Spinal cord (tissue), 10 donors: ENCODE measurements around the gene ARVCF. TPM values are rescaled to one million over a fixed set of nuclear protein-coding genes. Genes with fewer than 3 reads are reported as not detected.

Experiments
- DNase-seq, 6 donors: peaks; one replicate each; pipeline versions ENCODE4 v3.0.0 to v3.0.0-alpha.2; 2013 to 2015; ENCODE audit warnings: low spot score in 6 of 6, low read depth in 4 of 6
- H3K27ac ChIP-seq: one replicate; pipeline ENCODE4 v1.5.1; 2013; ENCODE audit warnings: low read depth, low read length, control low read depth
- H3K27me3 ChIP-seq: one replicate; pipeline ENCODE4 v1.6.1; 2013; ENCODE audit warnings: low read length; ENCODE audit not compliant: control insufficient read depth, insufficient read depth
- H3K36me3 ChIP-seq: one replicate; pipeline ENCODE4 v1.6.1; 2013; ENCODE audit warnings: low read length; ENCODE audit not compliant: control insufficient read depth, insufficient read depth
- H3K4me1 ChIP-seq: one replicate; pipeline ENCODE4 v1.6.1; 2013; ENCODE audit warnings: low read length; ENCODE audit not compliant: control insufficient read depth, insufficient read depth
- H3K4me3 ChIP-seq: one replicate; pipeline ENCODE4 v1.5.1; 2013; ENCODE audit warnings: low read depth, low read length, control low read depth
- H3K9me3 ChIP-seq: one replicate; pipeline ENCODE4 v1.6.1; 2013; ENCODE audit warnings: low read length; ENCODE audit not compliant: control insufficient read depth, insufficient read depth
- WGBS: methylation state at CpG from one replicate; pipeline ENCODE4 v1.1.5; 2013; ENCODE audit warnings: missing lambda C conversion rate; ENCODE audit not compliant: insufficient coverage; 5-methylcytosine and 5-hydroxymethylcytosine counted together
- long read RNA-seq, 4 donors: transcript quantifications; one replicate each; lab custom pipeline, GENCODE V29; 2026
- polyA plus RNA-seq, 2 donors: library from polyadenylated mRNA; unstranded; fragments of 120-200 nt; gene quantifications; one replicate each; pipeline ENCODE4 v1.2.1, GENCODE V29; 2013; ENCODE audit not compliant: insufficient read length in 2 of 2
- total RNA-seq, 2 donors: library from RNA; depleted of rRNA in 1 of 2; stranded (reverse); fragments of 120-200 nt in 1 of 2; fragments of >200 nt in 1 of 2; gene quantifications; one replicate each; pipeline versions ENCODE4 v1.2.3 to v1.2.4, GENCODE V29; 2013 to 2014
- donor health status: healthy.

Gene ARVCF, protein sequence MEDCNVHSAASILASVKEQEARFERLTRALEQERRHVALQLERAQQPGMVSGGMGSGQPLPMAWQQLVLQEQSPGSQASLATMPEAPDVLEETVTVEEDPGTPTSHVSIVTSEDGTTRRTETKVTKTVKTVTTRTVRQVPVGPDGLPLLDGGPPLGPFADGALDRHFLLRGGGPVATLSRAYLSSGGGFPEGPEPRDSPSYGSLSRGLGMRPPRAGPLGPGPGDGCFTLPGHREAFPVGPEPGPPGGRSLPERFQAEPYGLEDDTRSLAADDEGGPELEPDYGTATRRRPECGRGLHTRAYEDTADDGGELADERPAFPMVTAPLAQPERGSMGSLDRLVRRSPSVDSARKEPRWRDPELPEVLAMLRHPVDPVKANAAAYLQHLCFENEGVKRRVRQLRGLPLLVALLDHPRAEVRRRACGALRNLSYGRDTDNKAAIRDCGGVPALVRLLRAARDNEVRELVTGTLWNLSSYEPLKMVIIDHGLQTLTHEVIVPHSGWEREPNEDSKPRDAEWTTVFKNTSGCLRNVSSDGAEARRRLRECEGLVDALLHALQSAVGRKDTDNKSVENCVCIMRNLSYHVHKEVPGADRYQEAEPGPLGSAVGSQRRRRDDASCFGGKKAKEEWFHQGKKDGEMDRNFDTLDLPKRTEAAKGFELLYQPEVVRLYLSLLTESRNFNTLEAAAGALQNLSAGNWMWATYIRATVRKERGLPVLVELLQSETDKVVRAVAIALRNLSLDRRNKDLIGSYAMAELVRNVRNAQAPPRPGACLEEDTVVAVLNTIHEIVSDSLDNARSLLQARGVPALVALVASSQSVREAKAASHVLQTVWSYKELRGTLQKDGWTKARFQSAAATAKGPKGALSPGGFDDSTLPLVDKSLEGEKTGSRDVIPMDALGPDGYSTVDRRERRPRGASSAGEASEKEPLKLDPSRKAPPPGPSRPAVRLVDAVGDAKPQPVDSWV
- 10 to 100 TPM; 43.5 to 47.2 TPM for total RNA-seq
- polyA plus RNA-seq: 100 to 1,000 TPM; 121 to 132 TPM
- long read RNA-seq, donor 1, partial matches to known transcripts: 6 of 10 reads
- long read RNA-seq, donor 1, other reads (novel, unspliced or antisense): 0 of 10 reads
- long read RNA-seq, donor 2: 0 reads
- long read RNA-seq, donor 3, partial matches to known transcripts: 0 of 1 reads
- long read RNA-seq, donor 3, other reads (novel, unspliced or antisense): 0 of 1 reads
- long read RNA-seq, donor 4, partial matches to known transcripts: 0 of 1 reads
- long read RNA-seq, donor 4, other reads (novel, unspliced or antisense): 0 of 1 reads

DNA sequence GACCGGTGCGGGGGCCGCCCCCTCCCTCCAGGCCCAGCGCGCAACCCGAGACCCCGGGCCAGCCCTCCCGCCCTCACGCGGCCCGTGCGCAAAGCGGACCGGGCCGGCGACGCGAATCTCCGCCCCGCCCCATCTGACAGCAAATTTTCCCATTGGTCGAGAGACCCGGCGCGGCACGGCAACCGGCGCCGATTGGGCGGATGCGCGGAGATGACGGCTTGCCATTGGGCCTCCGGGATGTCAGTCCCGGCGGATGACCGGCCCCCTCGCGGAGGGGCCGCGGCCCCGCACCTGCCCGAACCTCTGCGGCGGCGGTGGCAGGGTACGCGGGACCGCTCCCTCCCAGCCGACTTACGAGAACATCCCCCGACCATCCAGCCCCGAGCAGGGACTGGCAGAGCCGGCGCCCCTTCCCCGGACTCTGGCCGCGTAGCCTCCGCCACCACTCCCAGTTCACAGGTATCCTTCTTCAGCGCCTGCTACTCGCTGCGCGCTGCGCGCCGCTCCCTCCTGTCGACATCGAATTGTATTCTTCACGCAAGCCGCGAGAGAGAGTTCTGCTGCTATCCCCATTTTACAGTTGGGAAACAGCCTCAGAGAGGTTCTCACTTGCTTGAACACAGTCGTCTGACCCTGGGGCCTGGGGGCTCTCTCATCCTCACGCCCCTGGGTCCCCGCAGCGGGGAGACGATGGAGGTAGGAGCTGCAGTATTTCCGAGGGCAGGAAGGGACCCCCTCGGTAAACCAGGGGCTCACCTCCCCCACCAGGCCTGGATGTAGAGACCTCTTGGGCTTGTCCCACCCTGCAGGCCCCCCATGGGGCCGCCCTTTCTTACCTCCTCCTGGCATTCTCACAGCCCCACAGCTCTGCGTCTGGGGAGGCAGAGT is at the start of gene ARVCF:
Gene ARVCF (minus strand): TSS at position 90 of the 888 bp plus-strand sequence. CDS start 26,029 bp downstream, outside the sequence.
- Histone ChIP-seq H3K27ac (no peak within 1 kb of the TSS), H3K36me3 (peaks cover 26% of the 10 kb centered on the region), H3K4me3 (peak within 1 kb of the TSS; percentile 58), H3K9me3 (no peaks in the 10 kb centered on the region), H3K27me3 (peaks cover 2% of the 10 kb centered on the region), H3K4me1 (peaks cover 62% of the 10 kb centered on the region)
- DNase-seq: peak; percentile 86 to 97 (median 89)
- WGBS: under 1% methylated on average over 74 of the region's 79 CpGs

DNA sequence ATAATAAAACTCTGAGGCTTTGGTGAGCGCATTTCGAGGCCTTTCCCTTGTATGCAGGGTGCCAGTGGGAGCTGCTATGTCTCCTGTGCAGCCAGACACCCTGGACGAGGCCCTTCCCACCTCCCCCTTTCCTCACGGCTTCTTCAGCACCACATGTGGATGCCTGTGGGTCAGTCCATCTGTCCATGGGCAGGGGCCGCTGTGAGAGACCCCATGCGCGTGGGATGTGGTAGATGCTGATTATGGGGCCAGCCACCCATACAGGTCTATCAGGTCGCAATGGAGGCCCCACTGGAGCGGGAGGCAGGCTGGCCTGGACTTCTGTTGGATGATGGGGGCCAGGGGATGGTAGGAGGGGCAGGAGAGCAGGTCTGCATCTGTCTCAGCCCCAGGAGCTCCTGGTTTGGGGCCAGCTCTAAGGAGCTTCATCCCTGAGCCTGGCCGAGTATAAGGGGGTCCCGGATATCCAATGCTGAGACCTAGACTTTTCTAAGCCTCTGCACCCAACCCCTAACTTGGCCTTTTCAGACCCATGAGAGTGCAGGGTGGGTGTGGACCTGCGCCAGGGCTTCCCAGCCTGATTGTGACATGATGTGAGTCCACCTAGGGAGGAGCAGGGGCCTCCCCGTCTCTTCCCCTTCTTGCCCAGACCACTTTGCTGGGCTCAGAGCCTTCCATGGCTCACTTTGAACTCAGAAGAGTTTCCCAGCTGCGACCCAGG is 49.4 kb upstream of the ARVCF start:
- no peaks in the 10 kb centered on the region for H3K9me3 ChIP-seq
- no peaks in the 10 kb centered on the region for H3K27me3 ChIP-seq
- H3K4me1 ChIP-seq: no peaks in the 10 kb centered on the region
- no peak overlapping the region for H3K27ac ChIP-seq
- H3K4me3 ChIP-seq: no peak overlapping the region
- DNase-seq: no peak
- peaks cover 50% of the 10 kb centered on the region for H3K36me3 ChIP-seq
- WGBS: 81% methylated on average over 9 of the region's 14 CpGs

DNA sequence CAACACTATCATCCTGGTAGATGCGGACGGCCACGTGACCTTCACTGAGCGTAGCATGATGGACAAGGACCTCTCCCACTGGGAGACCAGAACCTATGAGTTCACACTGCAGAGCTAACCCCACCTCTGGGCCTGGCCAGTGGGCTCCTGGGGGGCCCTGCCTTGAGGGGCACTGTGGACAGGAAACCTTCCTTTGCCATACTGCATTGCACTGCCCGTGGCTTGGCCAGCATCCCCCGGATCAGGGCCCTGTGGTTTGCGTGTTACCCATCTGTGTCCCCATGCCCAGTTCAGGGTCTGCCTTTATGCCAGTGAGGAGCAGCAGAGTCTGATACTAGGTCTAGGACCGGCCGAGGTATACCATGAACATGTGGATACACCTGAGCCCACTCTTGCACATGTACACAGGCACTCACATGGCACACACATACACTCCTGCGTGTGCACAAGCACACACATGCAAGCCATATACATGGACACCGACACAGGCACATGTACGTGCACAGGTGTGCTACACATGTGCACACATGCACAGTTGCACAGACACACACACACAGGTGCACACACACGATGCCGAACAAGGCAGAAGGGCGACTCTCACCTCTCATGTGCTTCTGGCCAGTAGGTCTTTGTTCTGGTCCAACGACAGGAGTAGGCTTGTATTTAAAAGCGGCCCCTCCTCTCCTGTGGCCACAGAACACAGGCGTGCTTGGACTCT is 48.1 kb upstream of the ARVCF start:
- Histone ChIP-seq H3K4me3 (no peak overlapping the region), H3K9me3 (no peaks in the 10 kb centered on the region), H3K4me1 (no peaks in the 10 kb centered on the region), H3K27ac (no peak overlapping the region), H3K27me3 (no peaks in the 10 kb centered on the region), H3K36me3 (peaks cover 59% of the 10 kb centered on the region)
- no peak for DNase-seq
- 83% methylated on average over 18 of the region's 18 CpGs for WGBS

DNA sequence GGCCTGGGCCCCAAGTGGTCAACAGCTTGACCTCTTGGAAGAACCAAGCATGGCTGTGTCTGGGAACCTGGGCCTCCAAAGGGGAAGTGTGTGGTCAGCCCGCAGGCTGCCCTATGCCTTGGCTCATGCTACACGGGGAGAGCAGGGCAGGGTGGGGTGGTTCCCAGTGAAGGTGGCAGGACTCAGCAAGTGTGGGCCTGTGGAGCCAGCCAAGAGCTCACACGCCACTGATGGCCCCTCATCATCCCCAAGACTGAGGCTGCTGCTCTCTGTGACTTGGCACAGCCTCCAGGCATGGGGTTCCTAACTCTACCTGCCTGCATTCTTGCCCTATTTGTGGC is 47.5 kb upstream of the ARVCF start:
- Histone ChIP-seq H3K9me3 (no peaks in the 10 kb centered on the region), H3K36me3 (peaks cover 59% of the 10 kb centered on the region), H3K27ac (no peak overlapping the region), H3K4me3 (no peak overlapping the region), H3K4me1 (no peaks in the 10 kb centered on the region), H3K27me3 (no peaks in the 10 kb centered on the region)
- 92% methylated on average over 3 of the region's 3 CpGs for WGBS
- DNase-seq: no peak

DNA sequence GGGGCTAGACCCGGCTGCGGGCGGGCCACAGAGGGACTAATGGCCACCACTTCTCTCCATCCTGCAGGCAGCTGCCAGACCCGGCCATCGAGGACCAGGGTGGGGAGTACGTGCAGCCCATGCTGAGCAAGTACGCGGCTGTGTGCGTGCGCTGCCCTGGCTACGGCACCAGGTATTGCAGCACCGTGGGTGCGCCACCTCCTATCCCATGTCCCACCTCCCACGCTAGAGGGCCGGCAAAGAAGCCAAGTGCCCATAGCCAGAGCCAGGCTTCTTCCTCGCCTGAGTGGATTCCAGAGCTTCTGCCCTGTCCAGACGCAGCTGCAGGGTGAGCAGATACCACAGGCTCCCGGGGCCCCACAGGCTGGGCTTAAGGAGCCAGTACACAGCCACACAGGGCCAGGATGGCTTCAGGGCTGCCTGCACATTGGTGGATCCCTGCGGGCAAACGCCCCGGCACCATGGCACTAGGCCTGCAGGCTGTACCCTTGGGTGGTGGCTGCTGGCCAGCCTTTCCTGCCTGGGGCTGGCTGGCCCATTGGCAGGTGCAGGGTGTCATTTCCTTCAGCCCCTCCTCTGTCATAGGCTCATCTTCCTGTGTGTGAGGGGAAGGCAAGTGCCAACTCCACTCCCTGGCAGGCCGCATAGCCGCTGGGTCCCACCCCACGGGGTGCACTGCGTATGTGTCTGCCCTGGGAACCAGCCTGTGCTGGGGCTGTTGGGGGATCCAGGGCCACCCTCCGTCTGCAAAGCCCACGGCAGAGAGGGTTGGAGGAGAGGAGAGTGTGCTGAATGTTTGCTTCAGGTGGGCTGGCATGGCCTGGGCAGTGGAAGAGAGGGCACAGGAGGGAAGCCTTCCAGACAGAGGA is 46.9 kb upstream of the ARVCF start:
- 87% methylated on average over 24 of the region's 27 CpGs for WGBS
- peaks cover 59% of the 10 kb centered on the region for H3K36me3 ChIP-seq
- no peak for DNase-seq

DNA sequence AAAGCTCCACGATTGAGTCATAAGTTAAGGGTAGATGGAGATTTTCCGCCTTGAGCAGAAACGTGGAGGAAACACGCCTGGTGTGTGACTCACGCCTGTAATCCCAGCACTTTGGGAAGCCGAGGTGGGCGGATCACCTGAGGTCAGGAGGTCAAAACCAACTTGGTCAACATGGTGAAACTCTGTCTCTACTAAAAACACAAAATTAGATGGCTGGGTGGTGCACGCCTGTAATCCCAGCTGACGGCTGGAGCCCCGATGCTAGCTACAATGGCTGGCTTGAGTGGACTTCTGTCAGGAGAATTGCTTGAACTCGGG is 46.1 kb upstream of the ARVCF start:
- H3K4me1 ChIP-seq: no peaks in the 10 kb centered on the region
- H3K36me3 ChIP-seq: peaks cover 60% of the 10 kb centered on the region
- no peak overlapping the region for H3K4me3 ChIP-seq
- H3K27ac ChIP-seq: no peak overlapping the region
- no peaks in the 10 kb centered on the region for H3K9me3 ChIP-seq
- DNase-seq: no peak
- WGBS: 87% methylated on average over 6 of the region's 11 CpGs
- H3K27me3 ChIP-seq: no peaks in the 10 kb centered on the region

More for the DNA sequence above, 46.9 kb upstream of the ARVCF start:
- H3K4me1 ChIP-seq: no peaks in the 10 kb centered on the region
- no peak overlapping the region for H3K27ac ChIP-seq
- H3K9me3 ChIP-seq: no peaks in the 10 kb centered on the region
- no peaks in the 10 kb centered on the region for H3K27me3 ChIP-seq
- H3K4me3 ChIP-seq: no peak overlapping the region

DNA sequence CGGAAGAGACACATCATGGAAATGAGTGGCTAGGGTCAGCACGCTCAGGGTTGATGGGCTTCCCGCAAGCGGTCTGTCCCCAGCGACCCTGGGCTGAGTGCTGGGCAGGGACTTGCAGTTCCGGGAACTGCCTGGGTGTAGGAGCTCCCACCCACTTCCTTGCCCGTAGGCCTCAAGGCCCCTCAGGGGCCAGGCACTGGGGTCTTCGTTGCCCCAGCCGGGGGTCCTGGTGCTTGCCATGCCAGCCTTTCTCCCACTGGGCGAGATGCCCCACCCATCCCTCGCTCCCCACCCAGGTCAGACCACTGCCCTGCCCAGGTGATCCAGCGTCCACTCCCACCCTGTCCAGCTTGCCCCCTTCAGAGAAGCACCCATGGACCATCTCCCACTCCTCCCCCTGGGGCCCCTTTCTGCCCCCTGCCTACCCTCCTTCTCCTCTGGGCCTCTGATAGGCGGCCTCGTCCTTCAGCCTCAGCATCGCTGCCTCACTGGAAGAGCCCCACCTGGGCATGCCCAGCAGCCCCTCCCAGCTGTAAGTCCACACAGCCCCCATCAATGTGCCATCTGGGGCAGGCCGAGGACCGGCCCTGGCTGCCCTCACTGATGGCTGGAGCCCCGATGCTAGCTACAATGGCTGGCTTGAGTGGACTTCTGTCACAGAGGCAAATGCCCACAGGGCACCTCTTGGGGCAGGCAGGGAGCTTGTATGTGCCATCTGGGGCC is 45.6 kb upstream of the ARVCF start:
- peaks cover 65% of the 10 kb centered on the region for H3K36me3 ChIP-seq
- H3K27me3 ChIP-seq: no peaks in the 10 kb centered on the region
- no peak overlapping the region for H3K27ac ChIP-seq
- WGBS: 92% methylated on average over 17 of the region's 18 CpGs
- H3K4me3 ChIP-seq: no peak overlapping the region
- no peak for DNase-seq
- no peaks in the 10 kb centered on the region for H3K9me3 ChIP-seq
- no peaks in the 10 kb centered on the region for H3K4me1 ChIP-seq
